Measurements from ENCODE around the gene ALS2CL.

Gene ALS2CL

GRCh38 chr3:46677411-46677726 is 16.1 kb downstream of the ALS2CL start:
- no peak for DNase-seq

- no peak for DNase-seq
Observed at GRCh38 chr3:46676601-46677410, 16.7 kb downstream of the ALS2CL start.

GRCh38 chr3:46675843-46676567 is 17.5 kb downstream of the ALS2CL start:
- DNase-seq, result no peak

- no peak for DNase-seq
Observed at GRCh38 chr3:46675426-46675825, 18.1 kb downstream of the ALS2CL start.

- no peak for DNase-seq
Observed at GRCh38 chr3:46674031-46674845, 19.2 kb downstream of the ALS2CL start.

- no peak for DNase-seq
Observed at GRCh38 chr3:46673151-46674030, 20.1 kb downstream of the ALS2CL start.

GRCh38 chr3:46672349-46672695 is 21.2 kb downstream of the ALS2CL start:
- DNase-seq, result no peak

- DNase-seq, result no peak
Observed at GRCh38 chr3:46671541-46672348, 21.7 kb downstream of the ALS2CL start.

GRCh38 chr3:46670891-46671427 is 22.5 kb downstream of the ALS2CL start:
- no peak for DNase-seq

GRCh38 chr3:46670000-46670890 is 23.2 kb downstream of the ALS2CL start:
- no peak for DNase-seq

GRCh38 chr3:46669191-46669999 is 24.1 kb downstream of the ALS2CL start:
- DNase-seq, result no peak

- no peak for DNase-seq
Observed at GRCh38 chr3:46668591-46668990, 24.9 kb downstream of the ALS2CL start.

- no peak for DNase-seq
Observed at GRCh38 chr3:46668116-46668515, 25.4 kb downstream of the ALS2CL start.

GRCh38 chr3:46667657-46668056 is 25.8 kb downstream of the ALS2CL start:
- DNase-seq, result no peak

- no peak for DNase-seq
Observed at GRCh38 chr3:46667061-46667621, 26.3 kb downstream of the ALS2CL start.

- DNase-seq, result no peak
Observed at GRCh38 chr3:46666453-46666845, 27.0 kb downstream of the ALS2CL start.

GRCh38 chr3:46665763-46666452 is 27.6 kb downstream of the ALS2CL start:
- DNase-seq, result no peak

GRCh38 chr3:46664971-46665762 is 28.3 kb downstream of the ALS2CL start:
- no peak for DNase-seq

Measured in hippocampal formation (tissue), 2 donors.